Measurements from ENCODE around the gene ESYT3. TPM values are rescaled to one million over a fixed set of nuclear protein-coding genes. Genes with fewer than 3 reads are reported as not detected.

The ESYT3 gene
- total RNA-seq, 2 experiments from 2014 or later: 0.22 TPM; not detected in 1

DNA sequence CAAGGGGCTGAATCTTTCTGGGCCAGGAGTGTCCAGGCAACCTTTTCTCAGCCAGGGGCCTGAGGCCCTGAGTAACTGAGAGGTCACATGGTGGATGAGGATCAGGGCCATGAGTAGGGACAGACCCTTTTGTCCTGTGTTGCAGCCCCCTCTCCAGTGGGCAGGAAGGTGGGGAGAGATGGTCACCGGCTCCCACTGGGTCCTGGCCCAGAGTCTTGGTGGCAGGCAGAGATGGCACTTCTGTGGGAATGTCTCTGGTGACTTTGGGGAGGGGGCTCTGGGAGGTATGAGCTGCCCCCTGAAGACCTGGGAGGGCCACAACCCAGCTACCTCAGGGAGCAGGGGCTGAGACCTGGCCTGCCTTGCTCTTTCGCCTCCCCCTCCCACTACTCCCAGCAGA, 6.8 kb downstream of the ESYT3 start:
- H3K27ac ChIP-seq (ENCODE audit: low read depth in 1 of 2, low read length in 2 of 2): no peak overlapping the region
- POLR2A ChIA-PET: interaction anchor here (0.6 kb wide), 1 partner anchor 55 kb away, joined by 3 read pairs; no protein-coding TSS in a partner anchor
- no peaks in the 10 kb centered on the region for H3K36me3 ChIP-seq (ENCODE audit: insufficient read depth, low read length)
- H3K36me3 Mint-ChIP-seq (ENCODE audit: low read depth): no peaks in the 10 kb centered on the region
- peaks cover 35% of the 10 kb centered on the region for H3K27me3 Mint-ChIP-seq
- no peaks in the 10 kb centered on the region for H3K9me3 ChIP-seq (ENCODE audit: control insufficient read depth in 1 of 2, insufficient read depth in 1 of 2, low read length in 2 of 2)
- H3K4me3 Mint-ChIP-seq: no peak overlapping the region
- H3K4me3 ChIP-seq (ENCODE audit: low read length): no peak overlapping the region
- TF ChIP-seq, protein P1, sequence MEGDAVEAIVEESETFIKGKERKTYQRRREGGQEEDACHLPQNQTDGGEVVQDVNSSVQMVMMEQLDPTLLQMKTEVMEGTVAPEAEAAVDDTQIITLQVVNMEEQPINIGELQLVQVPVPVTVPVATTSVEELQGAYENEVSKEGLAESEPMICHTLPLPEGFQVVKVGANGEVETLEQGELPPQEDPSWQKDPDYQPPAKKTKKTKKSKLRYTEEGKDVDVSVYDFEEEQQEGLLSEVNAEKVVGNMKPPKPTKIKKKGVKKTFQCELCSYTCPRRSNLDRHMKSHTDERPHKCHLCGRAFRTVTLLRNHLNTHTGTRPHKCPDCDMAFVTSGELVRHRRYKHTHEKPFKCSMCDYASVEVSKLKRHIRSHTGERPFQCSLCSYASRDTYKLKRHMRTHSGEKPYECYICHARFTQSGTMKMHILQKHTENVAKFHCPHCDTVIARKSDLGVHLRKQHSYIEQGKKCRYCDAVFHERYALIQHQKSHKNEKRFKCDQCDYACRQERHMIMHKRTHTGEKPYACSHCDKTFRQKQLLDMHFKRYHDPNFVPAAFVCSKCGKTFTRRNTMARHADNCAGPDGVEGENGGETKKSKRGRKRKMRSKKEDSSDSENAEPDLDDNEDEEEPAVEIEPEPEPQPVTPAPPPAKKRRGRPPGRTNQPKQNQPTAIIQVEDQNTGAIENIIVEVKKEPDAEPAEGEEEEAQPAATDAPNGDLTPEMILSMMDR (IDR thresholded peaks at IDR 0.05): no peak
- no peaks in the 10 kb centered on the region for H3K4me1 ChIP-seq (ENCODE audit: insufficient read depth, low read length)
- ATAC-seq (ENCODE audit: poor library complexity): no peak
- intact Hi-C loops (cut with DNase I, micrococcal nuclease): no loop called here
- peaks cover 3 to 12% of the 10 kb centered on the region in 2 experiments for H3K27me3 ChIP-seq (ENCODE audit: control insufficient read depth in 1 of 2, insufficient read depth in 2 of 2, low read length in 2 of 2)
- no peaks in the 10 kb centered on the region for H3K9me3 Mint-ChIP-seq
- no peak for DNase-seq
- H3K27ac Mint-ChIP-seq: no peak overlapping the region
- CTCF ChIA-PET: no interaction called here
- H3K4me1 Mint-ChIP-seq (ENCODE audit: low read depth): peaks cover under 1% of the 10 kb centered on the region

GRCh38 chr3:138441742-138442141, 7.3 kb downstream of the ESYT3 start:
- DNase-seq (no peak), ATAC-seq (ENCODE audit: poor library complexity) (no peak)
- Histone ChIP-seq H3K9me3 (ENCODE audit: control insufficient read depth in 1 of 2, insufficient read depth in 1 of 2, low read length in 2 of 2) (no peaks in the 10 kb centered on the region), H3K4me1 (ENCODE audit: insufficient read depth, low read length) (no peaks in the 10 kb centered on the region), H3K27me3 (ENCODE audit: control insufficient read depth in 1 of 2, insufficient read depth in 2 of 2, low read length in 2 of 2) (peaks cover 3 to 7% of the 10 kb centered on the region in 2 experiments), H3K36me3 (ENCODE audit: insufficient read depth, low read length) (no peaks in the 10 kb centered on the region), H3K27ac (ENCODE audit: low read depth in 1 of 2, low read length in 2 of 2) (no peak overlapping the region), H3K4me3 (ENCODE audit: low read length) (no peak overlapping the region)
- H3K27ac Mint-ChIP-seq: no peak overlapping the region
- H3K9me3 Mint-ChIP-seq: no peaks in the 10 kb centered on the region
- ChIA-PET CTCF (no interaction called here), POLR2A (no interaction called here)
- H3K36me3 Mint-ChIP-seq (ENCODE audit: low read depth): no peaks in the 10 kb centered on the region
- TF ChIP-seq, protein P1 (IDR thresholded peaks at IDR 0.05): no peak
- H3K4me3 Mint-ChIP-seq: no peak overlapping the region
- peaks cover 30% of the 10 kb centered on the region for H3K27me3 Mint-ChIP-seq
- H3K4me1 Mint-ChIP-seq (ENCODE audit: low read depth): no peaks in the 10 kb centered on the region
- intact Hi-C loops (cut with DNase I, micrococcal nuclease): no loop called here

- Mint-ChIP-seq H3K27me3 (peaks cover 23% of the 10 kb centered on the region), H3K27ac (no peak overlapping the region), H3K9me3 (no peaks in the 10 kb centered on the region), H3K4me1 (ENCODE audit: low read depth) (no peaks in the 10 kb centered on the region), H3K36me3 (ENCODE audit: low read depth) (no peaks in the 10 kb centered on the region), H3K4me3 (no peak overlapping the region)
- no peak for DNase-seq
- intact Hi-C loops (cut with DNase I, micrococcal nuclease): no loop called here
- no peaks in the 10 kb centered on the region for H3K9me3 ChIP-seq (ENCODE audit: control insufficient read depth in 1 of 2, insufficient read depth in 1 of 2, low read length in 2 of 2)
- ChIA-PET POLR2A (no interaction called here), CTCF (no interaction called here)
- no peak overlapping the region for H3K27ac ChIP-seq (ENCODE audit: low read depth in 1 of 2, low read length in 2 of 2)
- H3K4me1 ChIP-seq (ENCODE audit: insufficient read depth, low read length): no peaks in the 10 kb centered on the region
- TF ChIP-seq, protein P1 (IDR thresholded peaks at IDR 0.05): no peak
- H3K36me3 ChIP-seq (ENCODE audit: insufficient read depth, low read length): no peaks in the 10 kb centered on the region
- no peak overlapping the region for H3K4me3 ChIP-seq (ENCODE audit: low read length)
- no peak for ATAC-seq (ENCODE audit: poor library complexity)
- H3K27me3 ChIP-seq (ENCODE audit: control insufficient read depth in 1 of 2, insufficient read depth in 2 of 2, low read length in 2 of 2): peaks cover 0 to 3% of the 10 kb centered on the region in 2 experiments
These were observed 8.0 kb downstream of the ESYT3 start for GRCh38 chr3:138442433-138442832.

All from CD4-positive, alpha-beta T cell (primary cell).